IPS DF 6.9 (cell line): ENCODE data around the gene GPR12.
A peak's percentile ranks its signal among the peaks of the same experiment; 100 is the strongest.

Source experiments
- DNase-seq: peaks from one replicate; pipeline ENCODE4 v3.0.0-alpha.2; 2013; ENCODE audit warnings: low read depth, low spot score
- H3K27ac ChIP-seq: one replicate; pipeline ENCODE4 v1.5.1; 2013; ENCODE audit warnings: low read length, control low read depth
- H3K27me3 ChIP-seq: 2 replicates; pipeline ENCODE4 v1.6.1; 2013; ENCODE audit warnings: mild to moderate bottlenecking, low read length; ENCODE audit not compliant: control insufficient read depth, insufficient read depth
- H3K36me3 ChIP-seq: 2 replicates; pipeline ENCODE4 v1.6.1; 2013; ENCODE audit warnings: low read length; ENCODE audit not compliant: control insufficient read depth, insufficient read depth
- H3K4me1 ChIP-seq: 2 replicates; pipeline ENCODE4 v1.6.1; 2013; ENCODE audit warnings: low read length; ENCODE audit not compliant: control insufficient read depth, insufficient read depth
- H3K4me3 ChIP-seq: 2 replicates; pipeline ENCODE4 v1.5.1; 2013; ENCODE audit warnings: mild to moderate bottlenecking, low read length
- H3K9me3 ChIP-seq: 2 replicates; pipeline ENCODE4 v1.6.1; 2013; ENCODE audit warnings: low read length, inconsistent platforms; ENCODE audit not compliant: control insufficient read depth, insufficient read depth
- WGBS: extraction: QIAGEN DNeasy Blood & Tissue Kit; methylation state at CpG from one replicate; pipeline ENCODE4 v1.1.7; 2013; ENCODE audit warnings: mixed read lengths, missing lambda C conversion rate; ENCODE audit not compliant: insufficient read length, insufficient coverage; 5-methylcytosine and 5-hydroxymethylcytosine counted together

GPR12 gene

GRCh38 chr13:26759907-26760831 lies at the start of gene GPR12:
Gene GPR12, minus strand, starts transcription at chr13:26760786. Its CDS starts 959 bp downstream, at chr13:26759827.
- Histone ChIP-seq H3K4me3 (peak within 1 kb of the TSS; percentile 44; the same call in 1 of the 2 replicates), H3K9me3 (no peaks in the 10 kb centered on the region), H3K36me3 (no peaks in the 10 kb centered on the region), H3K27ac (no peak within 1 kb of the TSS), H3K27me3 (peaks cover 29% of the 10 kb centered on the region), H3K4me1 (no peaks in the 10 kb centered on the region; the same call in 1 of the 2 replicates)
- no CpG with 5 or more reads among the region's 87 CpGs for WGBS
- no peak for DNase-seq

- WGBS, result no CpG with 5 or more reads among the region's 2 CpGs
- Histone ChIP-seq H3K27me3 (no peaks in the 10 kb centered on the region), H3K4me1 (peaks cover 3% of the 10 kb centered on the region), H3K36me3 (no peaks in the 10 kb centered on the region), H3K9me3 (no peaks in the 10 kb centered on the region), H3K4me3 (no peak overlapping the region), H3K27ac (no peak overlapping the region)
- no peak for DNase-seq
These were observed 49.5 kb upstream of the GPR12 start for GRCh38 chr13:26810095-26810494.

- peaks cover 3% of the 10 kb centered on the region for H3K4me1 ChIP-seq
- H3K36me3 ChIP-seq, result no peaks in the 10 kb centered on the region
- no peak for DNase-seq
- no peaks in the 10 kb centered on the region for H3K9me3 ChIP-seq
- H3K27ac ChIP-seq, result no peak overlapping the region
- no peak overlapping the region for H3K4me3 ChIP-seq
- H3K27me3 ChIP-seq, result no peaks in the 10 kb centered on the region
These were observed 46.3 kb upstream of the GPR12 start for GRCh38 chr13:26806891-26807290.

GRCh38 chr13:26787961-26788360 lies 27.4 kb upstream of the GPR12 start:
- no CpG with 5 or more reads among the region's 3 CpGs for WGBS
- H3K36me3 ChIP-seq, result no peaks in the 10 kb centered on the region
- no peaks in the 10 kb centered on the region for H3K27me3 ChIP-seq

GRCh38 chr13:26786651-26787295 lies 26.2 kb upstream of the GPR12 start:
- WGBS, result no CpG with 5 or more reads among the region's 2 CpGs
- no peaks in the 10 kb centered on the region for H3K9me3 ChIP-seq
- H3K36me3 ChIP-seq, result no peaks in the 10 kb centered on the region
- DNase-seq, result no peak
- H3K27ac ChIP-seq, result no peak overlapping the region
- H3K4me3 ChIP-seq, result no peak overlapping the region
- H3K27me3 ChIP-seq, result no peaks in the 10 kb centered on the region
- H3K4me1 ChIP-seq, result peaks cover 7% of the 10 kb centered on the region

More at GRCh38 chr13:26787961-26788360, 27.4 kb upstream of the GPR12 start:
- H3K9me3 ChIP-seq, result no peaks in the 10 kb centered on the region
- H3K27ac ChIP-seq, result no peak overlapping the region
- no peak overlapping the region for H3K4me3 ChIP-seq
- H3K4me1 ChIP-seq, result peaks cover 7% of the 10 kb centered on the region
- DNase-seq, result no peak

GRCh38 chr13:26785838-26786630 lies 25.4 kb upstream of the GPR12 start:
- Histone ChIP-seq H3K27ac (no peak overlapping the region), H3K36me3 (no peaks in the 10 kb centered on the region), H3K9me3 (no peaks in the 10 kb centered on the region), H3K4me3 (peak overlapping the region; percentile 22; the same call in 1 of the 2 replicates), H3K4me1 (peaks cover 7% of the 10 kb centered on the region), H3K27me3 (no peaks in the 10 kb centered on the region)
- DNase-seq, result peak; percentile 35
- WGBS, result no CpG with 5 or more reads among the region's 17 CpGs

GRCh38 chr13:26784704-26785639 lies 24.4 kb upstream of the GPR12 start:
- no peaks in the 10 kb centered on the region for H3K27me3 ChIP-seq
- H3K27ac ChIP-seq, result no peak overlapping the region
- H3K4me1 ChIP-seq, result peaks cover 7% of the 10 kb centered on the region
- no peaks in the 10 kb centered on the region for H3K36me3 ChIP-seq
- no peak overlapping the region; the same call in 1 of the 2 replicates for H3K4me3 ChIP-seq
- no peaks in the 10 kb centered on the region for H3K9me3 ChIP-seq
- no CpG with 5 or more reads among the region's 18 CpGs for WGBS
- no peak for DNase-seq

GRCh38 chr13:26780411-26780810 lies 19.8 kb upstream of the GPR12 start:
- peaks cover 7% of the 10 kb centered on the region for H3K4me1 ChIP-seq
- no peak overlapping the region for H3K27ac ChIP-seq
- no peaks in the 10 kb centered on the region for H3K36me3 ChIP-seq
- no peak overlapping the region for H3K4me3 ChIP-seq
- no peaks in the 10 kb centered on the region for H3K9me3 ChIP-seq
- no peaks in the 10 kb centered on the region for H3K27me3 ChIP-seq
- no peak for DNase-seq
- no CpG with 5 or more reads among the region's 4 CpGs for WGBS

GRCh38 chr13:26779321-26779720 lies 18.7 kb upstream of the GPR12 start:
- no peaks in the 10 kb centered on the region for H3K4me1 ChIP-seq
- DNase-seq, result no peak
- H3K4me3 ChIP-seq, result no peak overlapping the region
- no peaks in the 10 kb centered on the region for H3K27me3 ChIP-seq
- H3K27ac ChIP-seq, result no peak overlapping the region
- no peaks in the 10 kb centered on the region for H3K36me3 ChIP-seq
- H3K9me3 ChIP-seq, result no peaks in the 10 kb centered on the region
- WGBS, result no CpG with 5 or more reads among the region's 4 CpGs
